ENCODE data around the gene ADCY2.

Gene ADCY2

GRCh38 chr5:7437836-7438235 is 41.9 kb downstream of the ADCY2 start:
- no peak for TF ChIP-seq CTCF (IDR thresholded peaks at IDR 0.05; ENCODE audit: insufficient read depth, low read length, missing control alignments)
- no peak overlapping the region for H3K4me3 ChIP-seq (ENCODE audit: low read depth, low read length)
- no peak for DNase-seq (ENCODE audit: low read depth, low spot score)
- CTCF ChIA-PET = no interaction called here
- POLR2A ChIA-PET = no interaction called here

- DNase-seq (ENCODE audit: low read depth, low spot score) = no peak
- POLR2A ChIA-PET = no interaction called here
- TF ChIP-seq CTCF (IDR thresholded peaks at IDR 0.05; ENCODE audit: insufficient read depth, low read length, missing control alignments) = no peak
- CTCF ChIA-PET = no interaction called here
- no peak overlapping the region for H3K4me3 ChIP-seq (ENCODE audit: low read depth, low read length)
Measured at GRCh38 chr5:7445068-7445467, 49.1 kb downstream of the ADCY2 start.

- POLR2A ChIA-PET = no interaction called here
- no peak for DNase-seq (ENCODE audit: low read depth, low spot score)
- no peak overlapping the region for H3K4me3 ChIP-seq (ENCODE audit: low read depth, low read length)
- CTCF ChIA-PET = no interaction called here
- no peak for TF ChIP-seq CTCF (IDR thresholded peaks at IDR 0.05; ENCODE audit: insufficient read depth, low read length, missing control alignments)
Measured at GRCh38 chr5:7445831-7446230, 49.9 kb downstream of the ADCY2 start.

- no peak for TF ChIP-seq CTCF (IDR thresholded peaks at IDR 0.05; ENCODE audit: insufficient read depth, low read length, missing control alignments)
- ChIA-PET POLR2A (no interaction called here), CTCF (no interaction called here)
- no peak overlapping the region for H3K4me3 ChIP-seq (ENCODE audit: low read depth, low read length)
- DNase-seq (ENCODE audit: low read depth, low spot score) = no peak
Measured at GRCh38 chr5:7446913-7447312, 51.0 kb downstream of the ADCY2 start.

GRCh38 chr5:7453947-7454346 is 58.0 kb downstream of the ADCY2 start:
- TF ChIP-seq CTCF (IDR thresholded peaks at IDR 0.05; ENCODE audit: insufficient read depth, low read length, missing control alignments) = no peak
- no peak for DNase-seq (ENCODE audit: low read depth, low spot score)
- no peak overlapping the region for H3K4me3 ChIP-seq (ENCODE audit: low read depth, low read length)
- ChIA-PET POLR2A (no interaction called here), CTCF (no interaction called here)

- no peak for TF ChIP-seq CTCF (IDR thresholded peaks at IDR 0.05; ENCODE audit: insufficient read depth, low read length, missing control alignments)
- DNase-seq (ENCODE audit: low read depth, low spot score) = no peak
- ChIA-PET CTCF (no interaction called here), POLR2A (no interaction called here)
- no peak overlapping the region for H3K4me3 ChIP-seq (ENCODE audit: low read depth, low read length)
Measured at GRCh38 chr5:7456206-7456605, 60.3 kb downstream of the ADCY2 start.

Measured in AG04449 (cell line).